ENCODE measurements around the gene SIX3.

SIX3 gene

GRCh38 chr2:44951714-44952113 lies 10.2 kb downstream of the SIX3 start:
- H3K27me3 ChIP-seq (ENCODE audit: insufficient read depth, poor library complexity, severe bottlenecking), result peaks cover 70% of the 10 kb centered on the region
- DNase-seq (ENCODE audit: low read depth in 1 of 2, low spot score in 1 of 2), result no peak
- H3K4me3 ChIP-seq (replicated peaks; ENCODE audit: insufficient read depth, low read length), result no peak overlapping the region
- TF ChIP-seq, protein P1, sequence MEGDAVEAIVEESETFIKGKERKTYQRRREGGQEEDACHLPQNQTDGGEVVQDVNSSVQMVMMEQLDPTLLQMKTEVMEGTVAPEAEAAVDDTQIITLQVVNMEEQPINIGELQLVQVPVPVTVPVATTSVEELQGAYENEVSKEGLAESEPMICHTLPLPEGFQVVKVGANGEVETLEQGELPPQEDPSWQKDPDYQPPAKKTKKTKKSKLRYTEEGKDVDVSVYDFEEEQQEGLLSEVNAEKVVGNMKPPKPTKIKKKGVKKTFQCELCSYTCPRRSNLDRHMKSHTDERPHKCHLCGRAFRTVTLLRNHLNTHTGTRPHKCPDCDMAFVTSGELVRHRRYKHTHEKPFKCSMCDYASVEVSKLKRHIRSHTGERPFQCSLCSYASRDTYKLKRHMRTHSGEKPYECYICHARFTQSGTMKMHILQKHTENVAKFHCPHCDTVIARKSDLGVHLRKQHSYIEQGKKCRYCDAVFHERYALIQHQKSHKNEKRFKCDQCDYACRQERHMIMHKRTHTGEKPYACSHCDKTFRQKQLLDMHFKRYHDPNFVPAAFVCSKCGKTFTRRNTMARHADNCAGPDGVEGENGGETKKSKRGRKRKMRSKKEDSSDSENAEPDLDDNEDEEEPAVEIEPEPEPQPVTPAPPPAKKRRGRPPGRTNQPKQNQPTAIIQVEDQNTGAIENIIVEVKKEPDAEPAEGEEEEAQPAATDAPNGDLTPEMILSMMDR (IDR thresholded peaks at IDR 0.05; ENCODE audit: insufficient read depth, low read length), result no peak
- TF ChIP-seq SPI1 (IDR thresholded peaks at IDR 0.05; ENCODE audit: borderline replicate concordance, low read depth) (no peak), POLR2AphosphoS5 (IDR thresholded peaks at IDR 0.05; ENCODE audit: low read depth) (no peak)
- TF ChIP-seq, protein P2, sequence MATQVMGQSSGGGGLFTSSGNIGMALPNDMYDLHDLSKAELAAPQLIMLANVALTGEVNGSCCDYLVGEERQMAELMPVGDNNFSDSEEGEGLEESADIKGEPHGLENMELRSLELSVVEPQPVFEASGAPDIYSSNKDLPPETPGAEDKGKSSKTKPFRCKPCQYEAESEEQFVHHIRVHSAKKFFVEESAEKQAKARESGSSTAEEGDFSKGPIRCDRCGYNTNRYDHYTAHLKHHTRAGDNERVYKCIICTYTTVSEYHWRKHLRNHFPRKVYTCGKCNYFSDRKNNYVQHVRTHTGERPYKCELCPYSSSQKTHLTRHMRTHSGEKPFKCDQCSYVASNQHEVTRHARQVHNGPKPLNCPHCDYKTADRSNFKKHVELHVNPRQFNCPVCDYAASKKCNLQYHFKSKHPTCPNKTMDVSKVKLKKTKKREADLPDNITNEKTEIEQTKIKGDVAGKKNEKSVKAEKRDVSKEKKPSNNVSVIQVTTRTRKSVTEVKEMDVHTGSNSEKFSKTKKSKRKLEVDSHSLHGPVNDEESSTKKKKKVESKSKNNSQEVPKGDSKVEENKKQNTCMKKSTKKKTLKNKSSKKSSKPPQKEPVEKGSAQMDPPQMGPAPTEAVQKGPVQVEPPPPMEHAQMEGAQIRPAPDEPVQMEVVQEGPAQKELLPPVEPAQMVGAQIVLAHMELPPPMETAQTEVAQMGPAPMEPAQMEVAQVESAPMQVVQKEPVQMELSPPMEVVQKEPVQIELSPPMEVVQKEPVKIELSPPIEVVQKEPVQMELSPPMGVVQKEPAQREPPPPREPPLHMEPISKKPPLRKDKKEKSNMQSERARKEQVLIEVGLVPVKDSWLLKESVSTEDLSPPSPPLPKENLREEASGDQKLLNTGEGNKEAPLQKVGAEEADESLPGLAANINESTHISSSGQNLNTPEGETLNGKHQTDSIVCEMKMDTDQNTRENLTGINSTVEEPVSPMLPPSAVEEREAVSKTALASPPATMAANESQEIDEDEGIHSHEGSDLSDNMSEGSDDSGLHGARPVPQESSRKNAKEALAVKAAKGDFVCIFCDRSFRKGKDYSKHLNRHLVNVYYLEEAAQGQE (IDR thresholded peaks at IDR 0.05; ENCODE audit: insufficient replicate concordance, low read depth), result no peak
- H3K27ac ChIP-seq (replicated peaks), result no peak overlapping the region

DNA sequence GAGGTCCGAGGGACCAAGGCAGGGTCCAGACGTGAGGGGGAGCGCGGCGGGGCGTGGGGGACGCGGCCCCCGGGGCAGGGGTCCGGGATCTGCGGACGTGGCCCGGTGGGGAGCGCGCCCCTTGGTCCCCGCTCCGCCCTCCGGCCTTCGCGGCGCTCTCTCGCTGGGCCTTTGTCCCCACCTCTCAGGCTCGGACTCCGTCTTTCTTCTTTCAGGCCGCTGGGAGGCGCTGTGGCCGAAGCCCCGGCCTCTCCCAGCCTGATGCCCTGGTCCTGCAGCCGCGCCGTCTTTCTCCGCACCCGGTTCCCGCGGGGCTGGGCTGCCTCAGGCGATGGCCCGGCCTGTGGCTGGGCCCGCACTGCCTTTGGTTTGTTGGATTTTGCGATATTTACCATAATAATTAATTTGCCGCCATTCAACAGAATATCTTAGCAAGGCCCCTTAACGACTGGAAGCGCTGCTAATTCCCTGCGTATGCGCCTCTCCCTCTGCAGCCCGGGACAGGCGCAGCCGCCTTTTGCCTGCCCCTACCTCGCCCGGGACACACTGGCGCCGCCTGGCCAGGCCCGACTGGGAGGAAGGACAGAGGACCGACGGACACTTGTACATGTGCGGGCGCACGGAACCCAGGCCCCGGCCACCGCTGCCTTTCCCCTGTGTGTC lies 10.8 kb downstream of the SIX3 start:
- peaks cover 69% of the 10 kb centered on the region for H3K27me3 ChIP-seq (ENCODE audit: insufficient read depth, poor library complexity, severe bottlenecking)
- H3K4me3 ChIP-seq (replicated peaks; ENCODE audit: insufficient read depth, low read length), result no peak overlapping the region
- H3K27ac ChIP-seq (replicated peaks), result no peak overlapping the region
- TF ChIP-seq, protein P1 (IDR thresholded peaks at IDR 0.05; ENCODE audit: insufficient read depth, low read length), result no peak
- no peak for TF ChIP-seq SPI1 (IDR thresholded peaks at IDR 0.05; ENCODE audit: borderline replicate concordance, low read depth)
- TF ChIP-seq GABPA (IDR thresholded peaks at IDR 0.05; ENCODE audit: low read depth), result no peak
- TF ChIP-seq, protein P2 (IDR thresholded peaks at IDR 0.05; ENCODE audit: insufficient replicate concordance, low read depth), result no peak
- no peak for TF ChIP-seq POLR2AphosphoS5 (IDR thresholded peaks at IDR 0.05; ENCODE audit: low read depth)
- DNase-seq (ENCODE audit: low read depth in 1 of 2, low spot score in 1 of 2), result peak in 1 of 2 experiments; percentile 39

DNA sequence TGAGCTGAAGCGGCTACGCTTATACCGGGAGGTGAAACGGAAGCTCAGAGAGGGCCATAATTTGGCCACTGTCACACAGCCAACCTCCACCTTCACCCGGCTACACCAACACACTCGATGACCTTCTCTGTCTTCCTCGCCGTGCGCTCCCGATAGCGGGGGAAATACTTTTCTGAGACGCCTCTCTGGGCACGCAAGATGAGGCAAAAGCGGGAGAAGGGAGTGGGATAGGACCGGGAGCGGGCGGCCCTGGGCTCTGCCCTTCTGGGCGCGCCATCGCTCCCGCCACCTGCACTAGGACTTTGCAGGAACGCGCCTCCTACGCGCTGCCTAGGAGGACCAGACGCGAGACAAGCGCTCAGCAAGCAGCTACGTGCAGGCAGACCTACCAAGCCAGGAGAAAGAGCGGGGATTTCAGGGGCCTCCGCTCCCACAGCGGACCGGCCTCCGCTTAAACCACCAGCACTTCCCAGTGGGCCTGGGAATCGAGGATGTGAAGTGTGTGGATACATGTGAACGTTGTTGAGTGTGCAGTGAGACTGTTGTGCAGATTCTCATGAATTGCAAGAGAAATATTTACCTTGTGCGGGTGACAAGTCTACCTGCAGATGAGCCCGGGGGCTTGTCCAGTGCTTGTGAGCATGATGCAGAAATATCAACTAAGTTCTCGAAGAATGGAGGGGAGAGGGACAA lies 11.4 kb downstream of the SIX3 start:
- no peak for DNase-seq (ENCODE audit: low read depth in 1 of 2, low spot score in 1 of 2)
- no peak for TF ChIP-seq POLR2AphosphoS5 (IDR thresholded peaks at IDR 0.05; ENCODE audit: low read depth)
- no peak for TF ChIP-seq SPI1 (IDR thresholded peaks at IDR 0.05; ENCODE audit: borderline replicate concordance, low read depth)
- TF ChIP-seq, protein P1 (IDR thresholded peaks at IDR 0.05; ENCODE audit: insufficient read depth, low read length), result no peak
- TF ChIP-seq, protein P2 (IDR thresholded peaks at IDR 0.05; ENCODE audit: insufficient replicate concordance, low read depth), result no peak
- no peak for TF ChIP-seq GABPA (IDR thresholded peaks at IDR 0.05; ENCODE audit: low read depth)
- H3K27me3 ChIP-seq (ENCODE audit: insufficient read depth, poor library complexity, severe bottlenecking), result peaks cover 64% of the 10 kb centered on the region
- H3K27ac ChIP-seq (replicated peaks), result no peak overlapping the region
- no peak overlapping the region for H3K4me3 ChIP-seq (replicated peaks; ENCODE audit: insufficient read depth, low read length)

Measured in HL-60 (cell line).